ENCODE results near the gene BARX1.

BARX1 gene

DNA sequence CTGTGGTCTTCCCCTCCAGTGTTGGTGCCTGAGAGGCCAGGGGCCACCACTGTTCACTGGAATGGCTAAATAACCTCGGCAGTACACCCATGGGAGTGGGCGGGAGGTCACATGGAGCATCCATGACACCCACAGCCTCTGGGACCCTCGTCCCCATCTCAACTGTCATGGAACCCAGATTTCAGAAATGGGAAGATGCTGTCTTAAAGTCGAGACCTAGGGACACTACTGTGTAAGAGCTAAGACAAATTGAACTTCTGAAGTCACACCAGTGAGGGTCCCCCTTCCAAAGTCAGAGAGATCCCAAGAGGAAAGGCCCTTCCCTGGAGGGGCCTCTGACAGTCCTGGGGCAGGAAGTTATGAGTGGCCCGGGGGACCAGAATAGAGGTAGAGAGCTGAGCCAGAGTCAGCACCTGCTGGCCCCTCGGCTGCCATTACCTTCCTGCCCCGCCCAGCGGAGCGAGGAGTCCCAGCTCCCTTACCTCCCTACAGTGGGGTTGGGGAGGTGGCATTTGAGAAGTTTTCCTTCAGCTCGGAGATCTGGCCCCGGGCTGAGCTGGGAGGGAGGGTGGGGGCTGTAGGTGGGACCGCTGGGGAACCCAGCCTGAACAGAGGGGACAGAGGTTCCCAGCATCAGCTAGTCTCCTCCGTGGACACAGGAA is 7.6 kb downstream of the BARX1 start:
- TF ChIP-seq, protein P1, sequence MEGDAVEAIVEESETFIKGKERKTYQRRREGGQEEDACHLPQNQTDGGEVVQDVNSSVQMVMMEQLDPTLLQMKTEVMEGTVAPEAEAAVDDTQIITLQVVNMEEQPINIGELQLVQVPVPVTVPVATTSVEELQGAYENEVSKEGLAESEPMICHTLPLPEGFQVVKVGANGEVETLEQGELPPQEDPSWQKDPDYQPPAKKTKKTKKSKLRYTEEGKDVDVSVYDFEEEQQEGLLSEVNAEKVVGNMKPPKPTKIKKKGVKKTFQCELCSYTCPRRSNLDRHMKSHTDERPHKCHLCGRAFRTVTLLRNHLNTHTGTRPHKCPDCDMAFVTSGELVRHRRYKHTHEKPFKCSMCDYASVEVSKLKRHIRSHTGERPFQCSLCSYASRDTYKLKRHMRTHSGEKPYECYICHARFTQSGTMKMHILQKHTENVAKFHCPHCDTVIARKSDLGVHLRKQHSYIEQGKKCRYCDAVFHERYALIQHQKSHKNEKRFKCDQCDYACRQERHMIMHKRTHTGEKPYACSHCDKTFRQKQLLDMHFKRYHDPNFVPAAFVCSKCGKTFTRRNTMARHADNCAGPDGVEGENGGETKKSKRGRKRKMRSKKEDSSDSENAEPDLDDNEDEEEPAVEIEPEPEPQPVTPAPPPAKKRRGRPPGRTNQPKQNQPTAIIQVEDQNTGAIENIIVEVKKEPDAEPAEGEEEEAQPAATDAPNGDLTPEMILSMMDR (conservative IDR thresholded peaks at IDR 0.05; ENCODE audit: control insufficient read depth, insufficient read depth, low read depth, low read length): no peak

DNA sequence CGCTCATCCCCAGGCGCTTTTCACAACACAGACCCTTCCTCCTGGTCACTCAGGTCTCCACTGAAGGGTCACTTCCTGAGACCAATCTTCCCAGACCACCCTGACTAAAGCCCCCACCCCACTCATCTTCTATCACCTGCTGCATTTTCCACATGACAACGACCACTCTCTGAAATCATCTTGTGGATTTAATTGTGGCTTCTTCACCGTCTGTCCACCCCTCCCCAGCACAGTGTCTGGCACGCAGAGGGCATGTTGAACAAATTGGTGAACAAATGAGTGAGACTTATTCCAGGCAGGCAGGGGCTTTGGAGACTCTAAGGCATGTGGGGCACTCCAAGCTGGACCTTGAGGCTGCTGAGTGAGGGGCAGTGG is 8.8 kb downstream of the BARX1 start:
- DNase-seq (ENCODE audit: low read depth): no peak
- H3K4me3 ChIP-seq (ENCODE audit: control insufficient read depth, low read depth, low read length): no peak overlapping the region
- TF ChIP-seq, protein P1 (conservative IDR thresholded peaks at IDR 0.05; ENCODE audit: control insufficient read depth, insufficient read depth, low read depth, low read length): no peak

More for the DNA sequence above, 7.6 kb downstream of the BARX1 start:
- no peak for DNase-seq (ENCODE audit: low read depth)
- no peak overlapping the region for H3K4me3 ChIP-seq (ENCODE audit: control insufficient read depth, low read depth, low read length)

DNA sequence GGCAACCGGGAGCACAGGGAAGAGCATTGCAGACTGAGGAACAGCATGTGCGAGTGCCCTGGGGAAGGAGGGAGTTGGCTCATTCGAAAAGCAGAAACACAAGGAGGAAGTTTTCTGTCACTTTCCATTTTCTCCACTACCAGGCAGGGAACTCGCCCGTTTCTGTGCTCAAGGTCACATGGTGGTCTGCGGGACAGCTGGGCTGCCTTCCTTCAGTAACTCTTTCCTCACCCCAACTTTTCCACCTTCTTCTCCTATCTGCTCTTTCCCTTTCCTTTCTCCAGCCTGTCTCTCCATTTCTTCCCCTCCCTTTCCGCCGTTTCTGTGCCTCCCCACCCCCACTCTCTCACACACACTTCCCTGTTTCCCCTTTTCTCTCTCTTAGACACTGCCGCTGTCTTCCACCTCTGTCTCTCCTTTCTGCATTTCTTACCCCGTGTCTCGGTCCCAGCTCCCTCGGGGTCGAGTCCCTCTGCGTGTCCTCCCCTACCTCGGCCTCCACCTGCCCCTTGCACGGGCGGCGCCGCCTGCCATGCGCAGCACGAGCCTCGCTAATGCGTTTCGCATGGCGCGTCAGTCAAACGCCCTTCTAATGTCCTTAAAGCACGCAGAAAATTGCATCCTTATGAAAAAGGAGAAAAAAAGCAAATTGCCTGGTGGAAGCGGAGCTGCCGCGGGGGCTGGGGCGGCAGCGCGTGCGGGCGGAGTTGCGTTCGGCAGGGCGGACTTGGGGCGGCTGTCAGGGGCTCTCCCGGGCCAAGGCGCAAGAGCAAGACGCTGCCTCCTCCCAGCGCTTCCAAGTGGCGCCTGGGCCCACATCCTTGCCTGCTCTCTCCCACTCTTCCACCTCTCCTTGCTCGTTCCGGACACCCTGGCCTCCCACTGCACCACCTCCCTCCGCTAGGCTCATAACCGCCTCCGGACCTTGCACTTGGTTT is 9.5 kb downstream of the BARX1 start:
- no peak overlapping the region for H3K4me3 ChIP-seq (ENCODE audit: control insufficient read depth, low read depth, low read length)

DNA sequence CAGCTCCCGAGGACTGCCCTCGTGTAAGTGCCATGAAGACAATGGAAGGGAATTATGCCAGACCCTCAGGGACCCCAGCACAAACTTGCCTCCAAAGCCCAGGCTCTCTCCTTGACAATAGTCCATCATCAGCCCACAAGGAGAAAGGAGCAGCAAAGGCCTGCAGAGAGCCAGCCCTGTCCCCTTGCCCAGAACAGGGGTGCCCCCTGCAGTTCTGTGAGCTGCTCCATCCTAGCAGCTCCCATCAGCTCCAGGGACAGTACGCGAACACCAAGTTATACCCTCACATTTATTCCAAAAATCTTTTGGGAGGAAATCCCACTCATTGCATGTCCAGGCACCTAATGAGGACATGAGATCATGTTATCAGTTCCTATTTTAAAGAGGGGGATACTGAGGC is 11.1 kb downstream of the BARX1 start:
- TF ChIP-seq, protein P1 (conservative IDR thresholded peaks at IDR 0.05; ENCODE audit: control insufficient read depth, insufficient read depth, low read depth, low read length): no peak
- H3K4me3 ChIP-seq (ENCODE audit: control insufficient read depth, low read depth, low read length): no peak overlapping the region
- no peak for DNase-seq (ENCODE audit: low read depth)

More for the DNA sequence above, 9.5 kb downstream of the BARX1 start:
- TF ChIP-seq, protein P1 (conservative IDR thresholded peaks at IDR 0.05; ENCODE audit: control insufficient read depth, insufficient read depth, low read depth, low read length): no peak
- DNase-seq (ENCODE audit: low read depth): no peak

DNA sequence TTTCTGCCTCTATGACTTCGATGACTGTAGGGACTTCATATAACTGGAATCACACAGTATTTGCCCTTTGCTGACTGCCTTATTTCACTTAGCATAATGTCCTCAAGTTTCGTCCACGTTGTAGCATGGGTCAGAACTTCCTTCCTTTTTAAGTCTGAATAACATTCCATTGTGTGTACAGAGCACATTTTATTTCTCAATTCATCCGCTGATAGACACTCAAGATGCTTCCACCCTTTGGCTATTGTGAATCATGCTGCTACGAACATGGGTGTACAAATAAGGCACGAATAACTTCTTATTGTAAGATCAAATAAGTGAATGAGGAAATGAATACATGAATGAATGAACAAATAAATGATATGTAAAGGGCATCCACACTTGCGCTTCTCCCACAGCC is 13.0 kb downstream of the BARX1 start:
- TF ChIP-seq, protein P1 (conservative IDR thresholded peaks at IDR 0.05; ENCODE audit: control insufficient read depth, insufficient read depth, low read depth, low read length): no peak
- no peak for DNase-seq (ENCODE audit: low read depth)
- no peak overlapping the region for H3K4me3 ChIP-seq (ENCODE audit: control insufficient read depth, low read depth, low read length)

DNA sequence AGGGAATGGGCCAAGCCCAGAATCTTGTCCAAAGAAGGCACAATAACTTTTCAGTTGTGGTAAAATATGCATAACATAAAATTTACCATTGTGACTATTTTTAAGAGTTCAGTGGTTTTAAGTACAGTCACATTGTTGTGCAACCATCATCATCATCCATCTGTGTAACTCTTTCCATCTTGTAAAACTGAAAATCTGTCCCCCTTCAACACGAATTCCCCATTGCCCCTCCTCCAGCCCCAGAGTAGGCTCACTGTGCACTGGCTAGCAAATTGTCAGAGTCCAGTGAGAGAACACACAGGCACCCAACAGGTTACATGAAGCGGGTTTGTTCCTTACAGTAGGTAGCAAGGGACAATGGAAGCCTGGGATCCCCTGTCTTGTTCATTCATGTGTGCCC is 13.7 kb downstream of the BARX1 start:
- TF ChIP-seq, protein P1 (conservative IDR thresholded peaks at IDR 0.05; ENCODE audit: control insufficient read depth, insufficient read depth, low read depth, low read length): no peak
- no peak overlapping the region for H3K4me3 ChIP-seq (ENCODE audit: control insufficient read depth, low read depth, low read length)
- no peak for DNase-seq (ENCODE audit: low read depth)

Measured in fibroblast of mammary gland (primary cell).